Fibroblast of skin of back (primary cell): Measurements from ENCODE around the gene DRAP1.
A peak's percentile ranks its signal among the peaks of the same experiment; 100 is the strongest.
"Not testable (repeated sequence)": the region's sequence is repeated elsewhere in the genome, so short reads cannot be mapped to it uniquely, and the experiment has no call there.

Experiments used
- DNase-seq: peaks from one replicate; pipeline ENCODE4 v3.0.0-alpha.2; 2013

Gene DRAP1

GRCh38 chr11:65934014-65934413 lies 14.8 kb downstream of the DRAP1 start:
- DNase-seq: no peak

GRCh38 chr11:65937766-65938165 lies 18.5 kb downstream of the DRAP1 start:
- no peak for DNase-seq

- no peak for DNase-seq
Observed at GRCh38 chr11:65941720-65942310, 22.6 kb downstream of the DRAP1 start.

- DNase-seq: no peak
Observed at GRCh38 chr11:65942531-65942930, 23.3 kb downstream of the DRAP1 start.

GRCh38 chr11:65944191-65944590 lies 25.0 kb downstream of the DRAP1 start:
- DNase-seq: no peak

GRCh38 chr11:65944767-65945166 lies 25.5 kb downstream of the DRAP1 start:
- DNase-seq: no peak

- DNase-seq: no peak
Observed at GRCh38 chr11:65945430-65945911, 26.2 kb downstream of the DRAP1 start, which contains the start of gene TSGA10IP. TSS of gene TSGA10IP (plus strand) at chr11:65945480. CDS start at chr11:65945676, 196 bp downstream.

- DNase-seq: no peak
Observed at GRCh38 chr11:65945941-65946558, 26.8 kb downstream of the DRAP1 start.

GRCh38 chr11:65946655-65947054 lies 27.4 kb downstream of the DRAP1 start:
- DNase-seq: no peak

GRCh38 chr11:65947133-65947532 lies 27.9 kb downstream of the DRAP1 start:
- DNase-seq: no peak

- no peak for DNase-seq
Observed at GRCh38 chr11:65947603-65948125, 28.4 kb downstream of the DRAP1 start.

- DNase-seq: not testable (repeated sequence)
Observed at GRCh38 chr11:65950711-65951110, 31.5 kb downstream of the DRAP1 start.

GRCh38 chr11:65951641-65952040 lies 32.4 kb downstream of the DRAP1 start:
- DNase-seq: not testable (repeated sequence)

- no peak for DNase-seq
Observed at GRCh38 chr11:65952052-65952521, 32.9 kb downstream of the DRAP1 start.

- DNase-seq: no peak
Observed at GRCh38 chr11:65953471-65953870, 34.2 kb downstream of the DRAP1 start.

- DNase-seq: no peak
Observed at GRCh38 chr11:65954771-65955170, 35.5 kb downstream of the DRAP1 start.

GRCh38 chr11:65958291-65958690 lies 39.1 kb downstream of the DRAP1 start:
- DNase-seq: no peak

GRCh38 chr11:65958774-65959420 lies 39.7 kb downstream of the DRAP1 start:
- DNase-seq: no peak

GRCh38 chr11:65960824-65961266 lies 41.6 kb downstream of the DRAP1 start:
- no peak for DNase-seq

GRCh38 chr11:65961267-65962140 lies 42.3 kb downstream of the DRAP1 start, which contains the start of gene SART1:
TSS of gene SART1 (plus strand) at chr11:65961734. CDS start at chr11:65961781, 47 bp downstream.
- peak; percentile 98 for DNase-seq

- DNase-seq: no peak
Observed at GRCh38 chr11:65962141-65962564, 42.9 kb downstream of the DRAP1 start.

GRCh38 chr11:65964906-65965305 lies 45.7 kb downstream of the DRAP1 start:
- DNase-seq: no peak
